ENCODE data around the gene AFF4. TPM values are rescaled to one million over a fixed set of nuclear protein-coding genes. Genes with fewer than 3 reads are reported as not detected.

The AFF4 gene
- total RNA-seq, 3 donors from 2014 or later (not counting 1 experiment from before 2014, with no cell fraction given): 87.5 to 98.1 (median 90.8) TPM

DNA sequence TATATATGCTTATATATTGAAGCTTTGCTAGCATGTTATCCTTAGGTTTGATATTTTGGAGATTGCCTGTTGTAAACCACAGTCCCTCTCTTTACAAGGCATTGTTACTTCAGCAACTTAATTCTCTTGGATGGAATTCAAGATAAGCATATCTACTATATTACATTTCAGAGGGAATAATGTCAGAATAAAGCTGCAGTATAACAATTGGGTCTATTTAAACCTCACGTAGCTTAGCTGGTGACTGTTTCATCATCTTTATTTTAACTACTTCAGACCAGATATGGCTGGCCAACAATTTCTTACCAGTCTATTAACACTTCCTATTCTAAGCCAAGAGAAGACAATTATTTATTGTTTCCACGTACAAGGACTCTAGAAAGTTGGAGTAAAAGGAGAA, 35.8 kb upstream of the AFF4 start:
- Histone ChIP-seq H3K27me3 (ENCODE audit: control insufficient read depth, insufficient read depth, low read length) (no peaks in the 10 kb centered on the region), H3K4me3 (ENCODE audit: low read length) (no peak overlapping the region), H3K27ac (ENCODE audit: low read length) (no peak overlapping the region), H3K9me3 (ENCODE audit: control insufficient read depth, insufficient read depth, low read length) (no peaks in the 10 kb centered on the region), H3K36me3 (ENCODE audit: control insufficient read depth, insufficient read depth, low read length) (peaks cover 23% of the 10 kb centered on the region), H3K4me1 (ENCODE audit: control insufficient read depth, insufficient read depth, low read length) (no peaks in the 10 kb centered on the region)
- Mint-ChIP-seq H3K27ac (no peak overlapping the region), H3K36me3 (no peaks in the 10 kb centered on the region), H3K9me3 (no peaks in the 10 kb centered on the region), H3K27me3 (ENCODE audit: low read depth in 2 of 2) (no peaks in the 10 kb centered on the region), H3K4me3 (no peak overlapping the region), H3K4me1 (no peaks in the 10 kb centered on the region)
- DNase-seq (no peak), ATAC-seq (no peak)
- intact Hi-C loops (cut with micrococcal nuclease): no loop called here
- TF ChIP-seq, protein P1, sequence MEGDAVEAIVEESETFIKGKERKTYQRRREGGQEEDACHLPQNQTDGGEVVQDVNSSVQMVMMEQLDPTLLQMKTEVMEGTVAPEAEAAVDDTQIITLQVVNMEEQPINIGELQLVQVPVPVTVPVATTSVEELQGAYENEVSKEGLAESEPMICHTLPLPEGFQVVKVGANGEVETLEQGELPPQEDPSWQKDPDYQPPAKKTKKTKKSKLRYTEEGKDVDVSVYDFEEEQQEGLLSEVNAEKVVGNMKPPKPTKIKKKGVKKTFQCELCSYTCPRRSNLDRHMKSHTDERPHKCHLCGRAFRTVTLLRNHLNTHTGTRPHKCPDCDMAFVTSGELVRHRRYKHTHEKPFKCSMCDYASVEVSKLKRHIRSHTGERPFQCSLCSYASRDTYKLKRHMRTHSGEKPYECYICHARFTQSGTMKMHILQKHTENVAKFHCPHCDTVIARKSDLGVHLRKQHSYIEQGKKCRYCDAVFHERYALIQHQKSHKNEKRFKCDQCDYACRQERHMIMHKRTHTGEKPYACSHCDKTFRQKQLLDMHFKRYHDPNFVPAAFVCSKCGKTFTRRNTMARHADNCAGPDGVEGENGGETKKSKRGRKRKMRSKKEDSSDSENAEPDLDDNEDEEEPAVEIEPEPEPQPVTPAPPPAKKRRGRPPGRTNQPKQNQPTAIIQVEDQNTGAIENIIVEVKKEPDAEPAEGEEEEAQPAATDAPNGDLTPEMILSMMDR (IDR thresholded peaks at IDR 0.05): no peak
- WGBS (ENCODE audit: insufficient coverage): 75% methylated on average over 2 of the region's 2 CpGs

DNA sequence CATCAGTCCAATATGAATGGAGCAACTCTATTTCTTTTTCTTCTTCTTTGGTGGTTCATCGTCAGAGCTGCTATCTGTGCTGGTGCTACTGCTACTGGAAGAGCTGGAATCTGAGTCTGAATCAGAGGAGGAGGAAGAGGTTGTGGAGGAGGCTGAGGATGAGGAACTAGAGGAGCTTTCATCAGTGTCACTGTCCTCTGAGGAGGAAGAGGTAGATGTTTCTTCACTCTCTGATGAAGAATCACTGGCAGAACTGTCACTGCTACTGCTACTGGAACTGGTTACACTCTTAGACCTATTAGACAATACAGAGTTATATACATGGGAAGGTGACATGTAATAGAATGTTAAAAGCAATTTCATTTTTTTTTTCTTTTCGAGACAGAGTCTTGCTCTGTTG, 35.1 kb upstream of the AFF4 start:
- H3K9me3 Mint-ChIP-seq: no peaks in the 10 kb centered on the region
- H3K4me3 Mint-ChIP-seq: no peak overlapping the region
- intact Hi-C loops (cut with micrococcal nuclease): no loop called here
- WGBS (ENCODE audit: insufficient coverage): 100% methylated on average over 2 of the region's 2 CpGs
- no peaks in the 10 kb centered on the region for H3K27me3 ChIP-seq (ENCODE audit: control insufficient read depth, insufficient read depth, low read length)
- no peaks in the 10 kb centered on the region for H3K9me3 ChIP-seq (ENCODE audit: control insufficient read depth, insufficient read depth, low read length)
- H3K36me3 Mint-ChIP-seq: no peaks in the 10 kb centered on the region
- no peak for DNase-seq
- H3K27me3 Mint-ChIP-seq (ENCODE audit: low read depth in 2 of 2): no peaks in the 10 kb centered on the region
- H3K27ac ChIP-seq (ENCODE audit: low read length): no peak overlapping the region
- TF ChIP-seq, protein P1 (IDR thresholded peaks at IDR 0.05): no peak
- H3K4me1 Mint-ChIP-seq: no peaks in the 10 kb centered on the region
- H3K36me3 ChIP-seq (ENCODE audit: control insufficient read depth, insufficient read depth, low read length): peaks cover 19% of the 10 kb centered on the region
- H3K4me1 ChIP-seq (ENCODE audit: control insufficient read depth, insufficient read depth, low read length): no peaks in the 10 kb centered on the region
- peak overlapping the region in 1 of 2 donors; percentile 27 for H3K27ac Mint-ChIP-seq
- ATAC-seq: no peak
- H3K4me3 ChIP-seq (ENCODE audit: low read length): no peak overlapping the region

DNA sequence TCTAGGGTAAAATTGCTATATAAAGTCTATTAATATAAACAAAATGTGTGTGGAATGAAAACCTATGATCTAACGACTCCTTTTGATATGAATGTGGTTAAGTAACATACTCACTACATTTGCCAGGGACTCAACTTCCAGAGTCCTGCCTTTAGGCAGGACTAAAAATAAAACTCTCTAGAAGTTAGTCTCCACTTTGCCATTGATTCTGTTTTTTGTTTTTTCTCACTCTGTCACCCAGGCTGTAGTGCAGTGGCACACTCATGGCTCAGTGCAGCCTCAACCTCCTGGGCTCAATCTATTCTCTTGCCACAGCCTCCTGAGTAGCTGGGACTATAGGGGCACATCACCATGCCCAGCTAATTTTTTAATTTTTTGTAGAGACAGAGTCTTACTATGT, 32.9 kb upstream of the AFF4 start:
- intact Hi-C loops (cut with micrococcal nuclease): no loop called here
- H3K9me3 Mint-ChIP-seq: no peaks in the 10 kb centered on the region
- peak overlapping the region in 1 of 2 donors; percentile 18 for H3K27ac Mint-ChIP-seq
- no peak overlapping the region for H3K4me3 Mint-ChIP-seq
- no peaks in the 10 kb centered on the region for H3K36me3 Mint-ChIP-seq
- H3K4me1 Mint-ChIP-seq: no peaks in the 10 kb centered on the region
- Histone ChIP-seq H3K27me3 (ENCODE audit: control insufficient read depth, insufficient read depth, low read length) (no peaks in the 10 kb centered on the region), H3K9me3 (ENCODE audit: control insufficient read depth, insufficient read depth, low read length) (no peaks in the 10 kb centered on the region), H3K27ac (ENCODE audit: low read length) (no peak overlapping the region), H3K36me3 (ENCODE audit: control insufficient read depth, insufficient read depth, low read length) (peaks cover 7% of the 10 kb centered on the region), H3K4me3 (ENCODE audit: low read length) (no peak overlapping the region), H3K4me1 (ENCODE audit: control insufficient read depth, insufficient read depth, low read length) (no peaks in the 10 kb centered on the region)
- ATAC-seq (no peak), DNase-seq (no peak)
- H3K27me3 Mint-ChIP-seq (ENCODE audit: low read depth in 2 of 2): no peaks in the 10 kb centered on the region
- TF ChIP-seq, protein P1 (IDR thresholded peaks at IDR 0.05): no peak
- no CpG with 5 or more reads among the region's 1 CpG for WGBS (ENCODE audit: insufficient coverage)
